HepG2 (cell line): Measurements from ENCODE around the gene ABCF1. TPM values are rescaled to one million over a fixed set of nuclear protein-coding genes. Genes with fewer than 3 reads are reported as not detected.

Source experiments
- BHLHE40 ChIP-seq: IDR thresholded peaks from 2 replicates; pipeline ENCODE4 v1.6.1; 2011; ENCODE audit warnings: low read length, improper control_type of control experiment
- ELF4 ChIP-seq: sonication (generic); formaldehyde crosslinking; IDR thresholded peaks from 2 replicates; pipeline ENCODE4 v1.5.0; 2020; ENCODE audit warnings: missing genetic modification reagents, mild to moderate bottlenecking, moderate library complexity, borderline replicate concordance
- IRX3 ChIP-seq: sonication (generic); formaldehyde crosslinking; IDR thresholded peaks from 2 replicates; pipeline ENCODE4 v1.8.1; 2023; ENCODE audit warnings: mild to moderate bottlenecking, low read depth, missing genetic modification reagents, borderline replicate concordance
- KDM3A ChIP-seq: IDR thresholded peaks from 2 replicates; pipeline ENCODE4 v1.6.1; 2018; ENCODE audit warnings: low read depth, missing compliant biosample characterization
- NFE2 ChIP-seq: sonication (generic); formaldehyde crosslinking; IDR thresholded peaks from 2 replicates; pipeline ENCODE4 v1.4.0; 2020; ENCODE audit warnings: missing genetic modification reagents
- NONO ChIP-seq, 2 experiments: fragments of 450-650 bp in 1 of 2; sonication (generic) in 1 of 2; formaldehyde crosslinking in 1 of 2; IDR thresholded peaks in 1 of 2; conservative IDR thresholded peaks in 1 of 2; 2 replicates each; pipeline versions ENCODE4 v1.6.1 to v1.8.0; 2017 to 2022; ENCODE audit warnings: mild to moderate bottlenecking in 1 of 2, missing genetic modification reagents in 1 of 2, moderate library complexity in 1 of 2
- RCOR2 ChIP-seq: IDR thresholded peaks from 2 replicates; pipeline ENCODE4 v1.6.1; 2016; ENCODE audit warnings: missing biosample characterization, missing genetic modification reagents
- SMAD9 ChIP-seq: sonication (generic); formaldehyde crosslinking; IDR thresholded peaks from 2 replicates; pipeline ENCODE4 v1.5.1; 2020; ENCODE audit warnings: mild to moderate bottlenecking, missing genetic modification reagents
- SRSF9 ChIP-seq: fragments of 200-400 bp; formaldehyde crosslinking; IDR thresholded peaks from 2 replicates; pipeline ENCODE4 v1.6.1; 2018; ENCODE audit warnings: borderline replicate concordance, mild to moderate bottlenecking, low read depth, low read length; ENCODE audit not compliant: insufficient read depth, poor library complexity, severe bottlenecking
- ZBTB7A ChIP-seq: sonication (generic); formaldehyde crosslinking; IDR thresholded peaks from 2 replicates; pipeline ENCODE4 v1.8.0; 2022; ENCODE audit warnings: mild to moderate bottlenecking, missing genetic modification reagents
- ZFY ChIP-seq: sonication (generic); formaldehyde crosslinking; IDR thresholded peaks from 2 replicates; pipeline ENCODE4 v1.4.0; 2020; ENCODE audit warnings: missing genetic modification reagents
- ZKSCAN1 ChIP-seq: fragments of 150-350 bp; IDR thresholded peaks from 2 replicates; pipeline ENCODE4 v1.6.1; 2014; ENCODE audit warnings: low read length
- ZNF430 ChIP-seq: sonication (generic); formaldehyde crosslinking; IDR thresholded peaks from 2 replicates; pipeline ENCODE4 v1.9.0; 2021; ENCODE audit warnings: mild to moderate bottlenecking, missing genetic modification reagents
- ZNF501 ChIP-seq: sonication (generic); formaldehyde crosslinking; IDR thresholded peaks from 2 replicates; pipeline ENCODE4 v1.5.1; 2020; ENCODE audit warnings: mild to moderate bottlenecking, moderate library complexity, missing genetic modification reagents
- ZNF510 ChIP-seq: sonication (generic); formaldehyde crosslinking; IDR thresholded peaks from 2 replicates; pipeline ENCODE4 v1.4.0; 2020; ENCODE audit warnings: low read depth, mild to moderate bottlenecking, missing genetic modification reagents
- ZNF724P ChIP-seq: sonication (generic); formaldehyde crosslinking; IDR thresholded peaks from 2 replicates; pipeline ENCODE4 v1.8.0; 2022; ENCODE audit warnings: missing genetic modification reagents, borderline replicate concordance
- ZNF879 ChIP-seq: sonication (generic); formaldehyde crosslinking; IDR thresholded peaks from 2 replicates; pipeline ENCODE4 v1.8.1; 2023; ENCODE audit warnings: missing genetic modification reagents
- ZZZ3 ChIP-seq: sonication (generic); formaldehyde crosslinking; IDR thresholded peaks from 2 replicates; pipeline ENCODE4 v1.4.0; 2020; ENCODE audit warnings: missing genetic modification reagents, mild to moderate bottlenecking, borderline replicate concordance
- polyA plus RNA-seq, 8 experiments: library from polyadenylated mRNA; depleted of rRNA in 3 of 8; stranded (reverse) in 7 of 8; unstranded in 1 of 8; fragments of >200 nt; fragmentation: Illumina TruSeq in 4 of 8; extraction: Trizol in 4 of 8; gene quantifications; 2 replicates each; pipeline versions ENCODE4 v1.2.1 to v1.2.3, GENCODE V29; 2011 to 2016; ENCODE audit warnings: low read depth in 4 of 8, missing spikeins in 1 of 8, mixed read lengths in 1 of 8; ENCODE audit not compliant: insufficient read depth in 1 of 8
- total RNA-seq, 5 experiments: library from RNA; depleted of rRNA; stranded (reverse); fragments of >200 nt; fragmentation: Illumina TruSeq; extraction: Trizol; gene quantifications; 2 replicates each; pipeline ENCODE4 v1.2.3, GENCODE V29; 2016; ENCODE audit warnings: low read depth in 1 of 5
- TF ChIP-seq, protein P1 (sequence below): sonication (generic); formaldehyde crosslinking; conservative IDR thresholded peaks from 2 replicates; pipeline ENCODE4 v1.4.0; 2020; ENCODE audit warnings: missing genetic modification reagents
- TF ChIP-seq, protein P2 (sequence below): IDR thresholded peaks from 2 replicates; pipeline ENCODE4 v1.6.1; 2018; ENCODE audit warnings: missing genetic modification reagents, mild to moderate bottlenecking, missing compliant biosample characterization
- TF ChIP-seq, protein P3 (sequence below): sonication (generic); formaldehyde crosslinking; IDR thresholded peaks from 2 replicates; pipeline ENCODE4 v1.5.0; 2020; ENCODE audit warnings: missing genetic modification reagents, mild to moderate bottlenecking, borderline replicate concordance
- TF ChIP-seq, protein P4 (sequence below): IDR thresholded peaks from 2 replicates; pipeline ENCODE4 v1.6.1; 2016; ENCODE audit warnings: mild to moderate bottlenecking
- TF ChIP-seq, protein P5 (sequence below): IDR thresholded peaks from 2 replicates; pipeline ENCODE4 v1.6.1; 2016; ENCODE audit warnings: control low read depth

Gene ABCF1
- total and polyA plus RNA-seq, 2 of the 13 experiments (the other 11 are each of a cell fraction or from before 2014, with no cell fraction given) = 25.4 to 98.9 TPM

DNA sequence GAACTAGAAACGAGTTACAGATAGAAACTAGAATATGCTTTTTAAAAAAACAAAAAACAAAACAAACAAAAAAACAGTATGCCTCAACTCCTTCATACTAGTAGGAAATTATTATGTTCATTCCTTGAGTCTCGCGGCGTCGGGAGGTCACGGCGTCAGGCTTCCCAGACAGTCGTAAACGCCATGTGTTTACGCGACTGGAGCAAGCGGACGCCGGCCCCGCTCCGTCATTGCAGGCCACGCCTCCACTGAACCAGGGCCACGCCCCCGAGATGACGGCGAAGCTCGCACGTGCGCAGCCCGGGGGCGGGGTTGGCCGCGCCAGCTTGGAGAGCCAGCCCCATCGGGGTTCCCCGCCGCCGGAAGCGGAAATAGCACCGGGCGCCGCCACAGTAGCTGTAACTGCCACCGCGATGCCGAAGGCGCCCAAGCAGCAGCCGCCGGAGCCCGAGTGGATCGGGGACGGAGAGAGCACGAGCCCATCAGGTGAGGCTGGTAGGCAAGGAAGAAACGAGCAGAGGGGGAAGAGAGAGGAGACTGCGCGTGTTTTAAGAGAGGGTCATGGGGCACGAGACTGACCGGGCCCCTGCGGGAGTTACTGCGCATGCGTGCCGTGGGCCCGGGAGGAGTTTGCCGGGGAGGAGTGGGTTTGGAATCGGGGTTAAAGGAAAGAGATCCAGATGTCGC is at the start of gene ABCF1 (continued):
- TF ChIP-seq, protein P1, sequence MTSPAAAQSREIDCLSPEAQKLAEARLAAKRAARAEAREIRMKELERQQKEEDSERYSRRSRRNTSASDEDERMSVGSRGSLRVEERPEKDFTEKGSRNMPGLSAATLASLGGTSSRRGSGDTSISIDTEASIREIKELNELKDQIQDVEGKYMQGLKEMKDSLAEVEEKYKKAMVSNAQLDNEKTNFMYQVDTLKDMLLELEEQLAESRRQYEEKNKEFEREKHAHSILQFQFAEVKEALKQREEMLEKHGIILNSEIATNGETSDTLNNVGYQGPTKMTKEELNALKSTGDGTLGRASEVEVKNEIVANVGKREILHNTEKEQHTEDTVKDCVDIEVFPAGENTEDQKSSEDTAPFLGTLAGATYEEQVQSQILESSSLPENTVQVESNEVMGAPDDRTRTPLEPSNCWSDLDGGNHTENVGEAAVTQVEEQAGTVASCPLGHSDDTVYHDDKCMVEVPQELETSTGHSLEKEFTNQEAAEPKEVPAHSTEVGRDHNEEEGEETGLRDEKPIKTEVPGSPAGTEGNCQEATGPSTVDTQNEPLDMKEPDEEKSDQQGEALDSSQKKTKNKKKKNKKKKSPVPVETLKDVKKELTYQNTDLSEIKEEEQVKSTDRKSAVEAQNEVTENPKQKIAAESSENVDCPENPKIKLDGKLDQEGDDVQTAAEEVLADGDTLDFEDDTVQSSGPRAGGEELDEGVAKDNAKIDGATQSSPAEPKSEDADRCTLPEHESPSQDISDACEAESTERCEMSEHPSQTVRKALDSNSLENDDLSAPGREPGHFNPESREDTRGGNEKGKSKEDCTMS (CRISPR knock-in tag) = no peak
- TF ChIP-seq KDM3A (CRISPR knock-in tag) = peak; percentile 98
- TF ChIP-seq RCOR2 (CRISPR knock-in tag) = no peak
- peak; percentile 44; the same call in 1 of the 2 replicates for TF ChIP-seq ZKSCAN1
- TF ChIP-seq, protein P2, sequence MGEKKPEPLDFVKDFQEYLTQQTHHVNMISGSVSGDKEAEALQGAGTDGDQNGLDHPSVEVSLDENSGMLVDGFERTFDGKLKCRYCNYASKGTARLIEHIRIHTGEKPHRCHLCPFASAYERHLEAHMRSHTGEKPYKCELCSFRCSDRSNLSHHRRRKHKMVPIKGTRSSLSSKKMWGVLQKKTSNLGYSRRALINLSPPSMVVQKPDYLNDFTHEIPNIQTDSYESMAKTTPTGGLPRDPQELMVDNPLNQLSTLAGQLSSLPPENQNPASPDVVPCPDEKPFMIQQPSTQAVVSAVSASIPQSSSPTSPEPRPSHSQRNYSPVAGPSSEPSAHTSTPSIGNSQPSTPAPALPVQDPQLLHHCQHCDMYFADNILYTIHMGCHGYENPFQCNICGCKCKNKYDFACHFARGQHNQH (CRISPR knock-in tag) = peak; percentile 96
- TF ChIP-seq, protein P3, sequence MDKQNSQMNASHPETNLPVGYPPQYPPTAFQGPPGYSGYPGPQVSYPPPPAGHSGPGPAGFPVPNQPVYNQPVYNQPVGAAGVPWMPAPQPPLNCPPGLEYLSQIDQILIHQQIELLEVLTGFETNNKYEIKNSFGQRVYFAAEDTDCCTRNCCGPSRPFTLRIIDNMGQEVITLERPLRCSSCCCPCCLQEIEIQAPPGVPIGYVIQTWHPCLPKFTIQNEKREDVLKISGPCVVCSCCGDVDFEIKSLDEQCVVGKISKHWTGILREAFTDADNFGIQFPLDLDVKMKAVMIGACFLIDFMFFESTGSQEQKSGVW (CRISPR knock-in tag) = no peak; the same call in 1 of the 2 replicates
- no peak for TF ChIP-seq NFE2 (CRISPR knock-in tag)
- TF ChIP-seq IRX3 (CRISPR knock-in tag) = no peak
- no peak for TF ChIP-seq NONO (IDR thresholded peaks at IDR 0.05)
- TF ChIP-seq NONO (CRISPR knock-in tag; conservative IDR thresholded peaks at IDR 0.05) = peak; percentile 93
- TF ChIP-seq ZBTB7A = no peak; the same call in 1 of the 2 replicates
- peak; percentile 100 for TF ChIP-seq BHLHE40
- TF ChIP-seq ZFY (CRISPR knock-in tag) = peak; percentile 98
- TF ChIP-seq, protein P4, sequence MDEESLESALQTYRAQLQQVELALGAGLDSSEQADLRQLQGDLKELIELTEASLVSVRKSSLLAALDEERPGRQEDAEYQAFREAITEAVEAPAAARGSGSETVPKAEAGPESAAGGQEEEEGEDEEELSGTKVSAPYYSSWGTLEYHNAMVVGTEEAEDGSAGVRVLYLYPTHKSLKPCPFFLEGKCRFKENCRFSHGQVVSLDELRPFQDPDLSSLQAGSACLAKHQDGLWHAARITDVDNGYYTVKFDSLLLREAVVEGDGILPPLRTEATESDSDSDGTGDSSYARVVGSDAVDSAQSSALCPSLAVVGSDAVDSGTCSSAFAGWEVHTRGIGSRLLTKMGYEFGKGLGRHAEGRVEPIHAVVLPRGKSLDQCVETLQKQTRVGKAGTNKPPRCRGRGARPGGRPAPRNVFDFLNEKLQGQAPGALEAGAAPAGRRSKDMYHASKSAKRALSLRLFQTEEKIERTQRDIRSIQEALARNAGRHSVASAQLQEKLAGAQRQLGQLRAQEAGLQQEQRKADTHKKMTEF = peak; percentile 99
- peak; percentile 97 for TF ChIP-seq ZNF430 (CRISPR knock-in tag)
- peak; percentile 76; the same call in 1 of the 2 replicates for TF ChIP-seq ZNF879 (CRISPR knock-in tag)
- TF ChIP-seq, protein P5, sequence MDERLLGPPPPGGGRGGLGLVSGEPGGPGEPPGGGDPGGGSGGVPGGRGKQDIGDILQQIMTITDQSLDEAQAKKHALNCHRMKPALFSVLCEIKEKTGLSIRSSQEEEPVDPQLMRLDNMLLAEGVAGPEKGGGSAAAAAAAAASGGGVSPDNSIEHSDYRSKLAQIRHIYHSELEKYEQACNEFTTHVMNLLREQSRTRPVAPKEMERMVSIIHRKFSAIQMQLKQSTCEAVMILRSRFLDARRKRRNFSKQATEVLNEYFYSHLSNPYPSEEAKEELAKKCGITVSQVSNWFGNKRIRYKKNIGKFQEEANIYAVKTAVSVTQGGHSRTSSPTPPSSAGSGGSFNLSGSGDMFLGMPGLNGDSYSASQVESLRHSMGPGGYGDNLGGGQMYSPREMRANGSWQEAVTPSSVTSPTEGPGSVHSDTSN (CRISPR knock-in tag) = no peak
- TF ChIP-seq SRSF9 = no peak
- TF ChIP-seq ZZZ3 (CRISPR knock-in tag) = peak; percentile 89; the same call in 1 of the 2 replicates
- TF ChIP-seq SMAD9 (CRISPR knock-in tag) = peak; percentile 79; the same call in 1 of the 2 replicates
- TF ChIP-seq ELF4 (CRISPR knock-in tag) = peak; percentile 93
- peak; percentile 28; the same call in 1 of the 2 replicates for TF ChIP-seq ZNF510 (CRISPR knock-in tag)
- peak; percentile 98 for TF ChIP-seq ZNF501
- peak; percentile 97 for TF ChIP-seq ZNF724P
